Hypothalamus (tissue), 51 donors: ENCODE results near the gene PARP11.

Experiments used
- DNase-seq, 51 donors: peaks; one replicate each; lab custom pipeline; 2025; lab: John Stamatoyannopoulos, UW

Gene PARP11

GRCh38 chr12:3828888-3829287, 44.3 kb downstream of the PARP11 start:
- no peak for DNase-seq

- no peak for DNase-seq
Measured at GRCh38 chr12:3827301-3828000, 45.7 kb downstream of the PARP11 start.

- no peak for DNase-seq
Measured at GRCh38 chr12:3821441-3821840, 51.8 kb downstream of the PARP11 start.

- DNase-seq: no peak
Measured at GRCh38 chr12:3820122-3820521, 53.1 kb downstream of the PARP11 start.

- DNase-seq: no peak
Measured at GRCh38 chr12:3816266-3816665, 56.9 kb downstream of the PARP11 start.

GRCh38 chr12:3815094-3815766, 58.0 kb downstream of the PARP11 start:
- no peak for DNase-seq

GRCh38 chr12:3810540-3810939, 62.7 kb downstream of the PARP11 start:
- DNase-seq: no peak

- no peak for DNase-seq
Measured at GRCh38 chr12:3810016-3810370, 63.2 kb downstream of the PARP11 start.

- no peak for DNase-seq
Measured at GRCh38 chr12:3809357-3810015, 63.7 kb downstream of the PARP11 start.

GRCh38 chr12:3805077-3805476, 68.1 kb downstream of the PARP11 start:
- DNase-seq: no peak

- peak in 40 of 51 donors; percentile 1 to 73 (median 34) for DNase-seq
Measured at GRCh38 chr12:3803865-3804472, 69.2 kb downstream of the PARP11 start.

GRCh38 chr12:3802721-3803120, 70.5 kb downstream of the PARP11 start:
- DNase-seq: no peak

- no peak for DNase-seq
Measured at GRCh38 chr12:3797531-3798048, 75.6 kb downstream of the PARP11 start.

GRCh38 chr12:3795492-3796133, 77.6 kb downstream of the PARP11 start:
- no peak for DNase-seq

- no peak for DNase-seq
Measured at GRCh38 chr12:3795066-3795465, 78.1 kb downstream of the PARP11 start.

GRCh38 chr12:3792623-3793288, 80.4 kb downstream of the PARP11 start:
- no peak for DNase-seq

GRCh38 chr12:3791256-3791874, 81.8 kb downstream of the PARP11 start:
- peak in 1 of 51 donors; percentile 0 for DNase-seq

GRCh38 chr12:3790642-3791041, 82.6 kb downstream of the PARP11 start:
- no peak for DNase-seq

GRCh38 chr12:3789838-3790237, 83.4 kb downstream of the PARP11 start:
- no peak for DNase-seq
